H1 (cell line): ENCODE results near the gene NME9. TPM values are rescaled to one million over a fixed set of nuclear protein-coding genes. Genes with fewer than 3 reads are reported as not detected.

Experiments used
- CTCF ChIA-PET: fragments of 300-600 bp; sonication (Branson Sonifier 250); formaldehyde crosslinking; loops from one replicate; lab custom pipeline; 2021; ENCODE audit not compliant: partially characterized antibody; lab: Charles Lee
- POLR2A ChIA-PET: fragments of 300-600 bp; sonication (Branson Sonifier 250); formaldehyde crosslinking; loops from one replicate; lab custom pipeline; 2021; ENCODE audit warnings: inconsistent platforms; ENCODE audit not compliant: partially characterized antibody; lab: Charles Lee
- DNase-seq, 2 experiments: peaks; one replicate each; pipeline versions ENCODE4 v3.0.0 to v3.0.0-alpha.2; 2010 to 2022; ENCODE audit warnings: low spot score in 2 of 2, low read depth in 1 of 2, mixed read lengths in 1 of 2
- FAIRE-seq: peaks from 2 replicates; lab custom pipeline; 2011; peaks lifted over from hg19 to GRCh38; lab: Jason Lieb, UNC
- H2AFZ ChIP-seq: 2 replicates; pipeline ENCODE4 v1.8.1; 2012; ENCODE audit warnings: low read length, inconsistent platforms
- H2AK5ac ChIP-seq: 2 replicates; pipeline ENCODE4 v1.6.1; 2013; ENCODE audit warnings: low read depth, low read length
- H2BK120ac ChIP-seq: replicated peaks from 2 replicates; pipeline ENCODE3; 2013; ENCODE audit warnings: low read depth, low read length, inconsistent platforms
- H2BK12ac ChIP-seq: 2 replicates; pipeline ENCODE4 v1.6.1; 2013; ENCODE audit warnings: low read depth, low read length
- H2BK15ac ChIP-seq: 2 replicates; pipeline ENCODE4 v1.6.1; 2013; ENCODE audit warnings: low read length
- H2BK20ac ChIP-seq: 2 replicates; pipeline ENCODE4 v1.6.1; 2013; ENCODE audit warnings: low read length
- H2BK5ac ChIP-seq: 2 replicates; pipeline ENCODE4 v1.6.1; 2013; ENCODE audit warnings: low read depth, low read length
- H3K14ac ChIP-seq: 2 replicates; pipeline ENCODE4 v1.6.1; 2013; ENCODE audit warnings: inconsistent platforms; ENCODE audit not compliant: insufficient read length
- H3K18ac ChIP-seq: 2 replicates; pipeline ENCODE4 v1.6.1; 2013; ENCODE audit warnings: low read length; ENCODE audit errors: extremely low read depth
- H3K23ac ChIP-seq: 2 replicates; pipeline ENCODE4 v1.6.1; 2013; ENCODE audit warnings: inconsistent platforms; ENCODE audit not compliant: insufficient read length
- H3K23me2 ChIP-seq: 2 replicates; pipeline ENCODE4 v1.6.1; 2013; ENCODE audit warnings: low read depth, low read length
- H3K27ac ChIP-seq: 2 replicates; pipeline ENCODE4 v1.6.1; 2011; ENCODE audit warnings: low read depth, low read length, inconsistent platforms
- H3K27me3 ChIP-seq, 4 experiments: replicated peaks in 1 of 4; 1 replicate in 1 of 4; 2 replicates in 3 of 4; pipeline versions ENCODE4 v1.6.1 to v1.8.1; 2011 to 2013; ENCODE audit warnings: low read length in 3 of 4, mild to moderate bottlenecking in 3 of 4, inconsistent platforms in 2 of 4, mixed read lengths in 2 of 4, moderate library complexity in 1 of 4; ENCODE audit not compliant: control insufficient read depth in 3 of 4, insufficient read depth in 3 of 4; ENCODE audit errors: extremely low read depth in 1 of 4
- H3K36me3 ChIP-seq, 4 experiments: 2 replicates each; pipeline versions ENCODE4 v1.6.1 to v1.8.1; 2011 to 2013; ENCODE audit warnings: mild to moderate bottlenecking in 4 of 4, low read length in 3 of 4, moderate library complexity in 2 of 4, control low read depth in 1 of 4, inconsistent platforms in 1 of 4; ENCODE audit not compliant: insufficient read depth in 4 of 4, control insufficient read depth in 2 of 4
- H3K4ac ChIP-seq: replicated peaks from 2 replicates; pipeline ENCODE3; 2013; ENCODE audit warnings: low read length, low read depth, mixed read lengths, inconsistent platforms; ENCODE audit not compliant: insufficient read length
- H3K4me1 ChIP-seq, 4 experiments: replicated peaks in 1 of 4; 1 replicate in 1 of 4; 2 replicates in 3 of 4; pipeline versions ENCODE4 v1.6.1 to v1.8.1; 2011 to 2013; ENCODE audit warnings: low read length in 3 of 4, inconsistent platforms in 2 of 4, mixed read lengths in 1 of 4; ENCODE audit not compliant: insufficient read depth in 4 of 4, control insufficient read depth in 3 of 4
- H3K4me2 ChIP-seq, 2 experiments: 2 replicates each; pipeline versions ENCODE4 v1.6.1 to v1.8.1; 2011 to 2013; ENCODE audit warnings: low read depth in 2 of 2, low read length in 2 of 2, control low read depth in 1 of 2, inconsistent platforms in 1 of 2, mild to moderate bottlenecking in 1 of 2; ENCODE audit not compliant: insufficient read depth in 1 of 2
- H3K4me3 ChIP-seq, 4 experiments: fragments of 200-600, 300-600 bp in 1 of 4; sonication (generic), shearing (Covaris generic), sonication (Bioruptor Twin) in 1 of 4; 2 replicates each; pipeline versions ENCODE4 v1.5.1 to v1.8.1; 2011 to 2016; ENCODE audit warnings: low read length in 4 of 4, low read depth in 3 of 4, control low read depth in 2 of 4, inconsistent platforms in 2 of 4, mild to moderate bottlenecking in 2 of 4, mixed read lengths in 1 of 4, moderate library complexity in 1 of 4; ENCODE audit not compliant: insufficient read depth in 2 of 4; ENCODE audit errors: extremely low read depth in 1 of 4
- H3K56ac ChIP-seq: replicated peaks from 2 replicates; pipeline ENCODE3; 2013; ENCODE audit warnings: low read depth, mild to moderate bottlenecking, mixed read lengths, low read length, inconsistent platforms; ENCODE audit not compliant: insufficient read length
- H3K79me1 ChIP-seq: 2 replicates; pipeline ENCODE4 v1.6.1; 2013; ENCODE audit warnings: low read depth, low read length, control low read depth
- H3K79me2 ChIP-seq, 2 experiments: 2 replicates each; pipeline versions ENCODE4 v1.6.1 to v1.8.1; 2012 to 2013; ENCODE audit warnings: low read length in 2 of 2, mild to moderate bottlenecking in 2 of 2, inconsistent platforms in 1 of 2; ENCODE audit not compliant: insufficient read depth in 2 of 2, control insufficient read depth in 1 of 2
- H3K9ac ChIP-seq, 4 experiments: replicated peaks in 1 of 4; 1 replicate in 1 of 4; 2 replicates in 3 of 4; pipeline versions ENCODE4 v1.6.1 to v1.8.1; 2011 to 2013; ENCODE audit warnings: low read depth in 3 of 4, low read length in 3 of 4, control low read depth in 2 of 4, mild to moderate bottlenecking in 2 of 4, moderate library complexity in 2 of 4, inconsistent platforms in 1 of 4; ENCODE audit errors: extremely low read depth in 1 of 4
- H3K9me3 ChIP-seq, 2 experiments: 2 replicates each; pipeline versions ENCODE4 v1.6.1 to v1.8.1; 2012 to 2013; ENCODE audit warnings: mild to moderate bottlenecking in 2 of 2, moderate library complexity in 2 of 2, control low read depth in 1 of 2, inconsistent platforms in 1 of 2, low read depth in 1 of 2, low read length in 1 of 2, mixed read lengths in 1 of 2; ENCODE audit not compliant: insufficient read depth in 2 of 2
- H4K20me1 ChIP-seq, 2 experiments: replicated peaks in 1 of 2; 2 replicates each; pipeline versions ENCODE3 to v1.8.1; 2011 to 2013; ENCODE audit warnings: inconsistent platforms in 2 of 2, low read length in 2 of 2, mild to moderate bottlenecking in 1 of 2; ENCODE audit not compliant: insufficient read depth in 2 of 2, control insufficient read depth in 1 of 2
- H4K5ac ChIP-seq: 2 replicates; pipeline ENCODE4 v1.6.1; 2013; ENCODE audit warnings: low read length, low read depth, mixed read lengths, inconsistent platforms; ENCODE audit not compliant: insufficient read length
- H4K8ac ChIP-seq: 2 replicates; pipeline ENCODE4 v1.8.0; 2013; ENCODE audit warnings: mild to moderate bottlenecking, moderate library complexity, low read length, inconsistent platforms; ENCODE audit not compliant: insufficient read depth; ENCODE audit errors: extremely low read depth
- H4K91ac ChIP-seq: replicated peaks from 2 replicates; pipeline ENCODE3; 2013; ENCODE audit warnings: low read length, mixed read lengths, inconsistent platforms; ENCODE audit not compliant: insufficient read length
- WGBS, 2 experiments: shearing (Covaris generic) in 1 of 2; methylation state at CpG; one replicate each; pipeline versions ENCODE4 v1.1.6 to v1.1.7; 2013 to 2015; ENCODE audit warnings: low lambda C conversion rate in 2 of 2, mixed read lengths in 2 of 2, inconsistent platforms in 1 of 2, low coverage in 1 of 2, missing lambda C conversion rate in 1 of 2; ENCODE audit not compliant: insufficient replicate concordance in 2 of 2, insufficient coverage in 1 of 2, insufficient read length in 1 of 2; ENCODE audit errors: extremely low coverage in 1 of 2, missing lambda C conversion rate in 1 of 2; 5-methylcytosine and 5-hydroxymethylcytosine counted together
- polyA plus RNA-seq, 7 experiments: library from polyadenylated mRNA; depleted of rRNA in 3 of 7; stranded (reverse) in 5 of 7; unstranded in 2 of 7; fragments of >200 nt in 5 of 7; fragments of 200-250 nt in 2 of 7; gene quantifications; 1 replicate in 5 of 7; 2 replicates in 1 of 7; 4 replicates in 1 of 7; pipeline versions ENCODE4 v1.2.1 to v1.2.3, GENCODE V29; 2011 to 2013; ENCODE audit warnings: missing spikeins in 2 of 7, mixed read lengths in 2 of 7
- total RNA-seq: library from RNA; stranded (reverse); fragmentation: NEBNext Ultra II Directional; extraction: Animal tissue kit (Norgen Biotek cat#: 25700); gene quantifications from 2 replicates; pipeline ENCODE4 v1.2.1, GENCODE V29; 2021

The NME9 gene
- total and polyA plus RNA-seq, 2 of the 8 experiments (the other 6 are each of a cell fraction or from before 2014, with no cell fraction given): 0.11 TPM; not detected in 1

GRCh38 chr3:138270245-138270644 is 59.4 kb downstream of the NME9 start:
- Histone ChIP-seq H3K9ac (no peak overlapping the region), H3K27me3 (no peaks in the 10 kb centered on the region), H3K4me3 (no peak overlapping the region), H2AFZ (no peak overlapping the region), H3K4me2 (no peak overlapping the region), H3K14ac (no peak overlapping the region), H4K8ac (no peak overlapping the region), H2BK120ac (no peak overlapping the region), H2BK15ac (no peak overlapping the region), H3K4me1 (no peaks in the 10 kb centered on the region), H3K79me2 (no peaks in the 10 kb centered on the region), H3K23ac (no peak overlapping the region), H3K36me3 (peaks cover 8 to 39% (median 21%) of the 10 kb centered on the region in 4 experiments; a peak in 7 of 8 replicates), H2BK5ac (no peak overlapping the region), H2BK12ac (no peak overlapping the region), H3K4ac (no peak overlapping the region), H3K9me3 (no peaks in the 10 kb centered on the region), H4K20me1 (no peaks in the 10 kb centered on the region), H3K23me2 (no peaks in the 10 kb centered on the region), H2BK20ac (no peak overlapping the region), H3K79me1 (no peaks in the 10 kb centered on the region), H3K18ac (no peak overlapping the region), H4K5ac (no peak overlapping the region), H4K91ac (no peak overlapping the region), H2AK5ac (no peak overlapping the region), H3K27ac (no peak overlapping the region), H3K56ac (no peak overlapping the region)
- ChIA-PET CTCF (interaction anchor here (0.8 to 1.1 kb wide), 3 partner anchors 15 to 147 kb away, joined by 3 to 4 read pairs (median 3); no protein-coding TSS in a partner anchor), POLR2A (interaction anchor here (3.2 kb wide), 1 partner anchor 12 kb away, joined by 13 read pairs; no protein-coding TSS in a partner anchor)
- 91% methylated on average over 2 of the region's 2 CpGs; no CpG with 5 or more reads in 1 of the 2 experiments for WGBS, 2 experiments
- no peak for DNase-seq
- no peak for FAIRE-seq
